SU-DHL-6 (cell line): Measurements from ENCODE around the gene HEYL.

Experiments used
- H2AFZ ChIP-seq: fragments of 200-600 bp; sonication (generic); 2 replicates; pipeline ENCODE4 v1.6.1; 2014; ENCODE audit warnings: low read depth, mild to moderate bottlenecking, moderate library complexity, mixed read lengths, antibody characterized with exemption, low read length; ENCODE audit not compliant: severe bottlenecking
- H3F3A ChIP-seq: fragments of 200-600 bp; shearing (Covaris generic); 2 replicates; pipeline ENCODE4 v1.6.0; 2016; ENCODE audit warnings: antibody characterized with exemption, mild to moderate bottlenecking; ENCODE audit not compliant: insufficient read depth
- H3K27ac ChIP-seq: fragments of 200-600 bp; sonication (generic); 2 replicates; pipeline ENCODE4 v1.5.1; 2016; ENCODE audit warnings: low read depth, mild to moderate bottlenecking, low read length, moderate library complexity, mixed read lengths
- H3K27me3 ChIP-seq: fragments of 200-600 bp; sonication (generic), shearing (Covaris generic); 2 replicates; pipeline ENCODE4 v1.6.0; 2014; ENCODE audit warnings: mild to moderate bottlenecking, low read length
- H3K36me3 ChIP-seq: fragments of 200-600 bp; sonication (generic); 2 replicates; pipeline ENCODE4 v1.6.1; 2014; ENCODE audit warnings: mild to moderate bottlenecking, low read length, mixed read lengths
- H3K4me2 ChIP-seq: fragments of 300-600, 200-600 bp; shearing (Covaris generic), sonication (generic); 2 replicates; pipeline ENCODE4 v1.6.0; 2014; ENCODE audit warnings: low read length, low read depth, mild to moderate bottlenecking; ENCODE audit not compliant: poor library complexity, severe bottlenecking
- H3K4me3 ChIP-seq: fragments of 200-600 bp; sonication (generic); 2 replicates; pipeline ENCODE4 v1.5.1; 2014; ENCODE audit warnings: antibody characterized with exemption, low read length, mild to moderate bottlenecking, mixed read lengths; ENCODE audit not compliant: insufficient read depth, poor library complexity, severe bottlenecking
- H3K79me2 ChIP-seq: fragments of 200-600 bp; sonication (generic); 2 replicates; pipeline ENCODE4 v1.6.1; 2014; ENCODE audit warnings: mild to moderate bottlenecking, low read length, moderate library complexity; ENCODE audit not compliant: insufficient read depth
- H3K9ac ChIP-seq: fragments of 200-600 bp; sonication (generic); 2 replicates; pipeline ENCODE4 v1.7.0; 2014; ENCODE audit warnings: mild to moderate bottlenecking, low read length
- H3K9me2 ChIP-seq: fragments of 200-600 bp; sonication (generic); replicated peaks from 2 replicates; pipeline ENCODE4 v1.6.1; 2014; ENCODE audit warnings: low read length; ENCODE audit not compliant: insufficient read depth
- H3K9me3 ChIP-seq: fragments of 200-600 bp; sonication (generic); 2 replicates; pipeline ENCODE4 v1.6.1; 2014; ENCODE audit warnings: low read length, mixed read lengths; ENCODE audit not compliant: insufficient read depth
- H4K20me1 ChIP-seq: fragments of 200-600 bp; sonication (generic); 2 replicates; pipeline ENCODE4 v1.6.1; 2014; ENCODE audit warnings: low read depth, mild to moderate bottlenecking, antibody characterized with exemption, low read length, moderate library complexity, mixed read lengths
- EZH2phosphoT487 ChIP-seq: fragments of 200-600 bp; sonication (generic), shearing (Covaris generic); conservative IDR thresholded peaks from 2 replicates; pipeline ENCODE4 v1.6.1; 2018; ENCODE audit warnings: mild to moderate bottlenecking, antibody characterized with exemption, low read length, moderate library complexity, mixed read lengths
- TF ChIP-seq, protein P1 (sequence below): fragments of 200-600 bp; sonication (generic); IDR thresholded peaks from one replicate; pipeline ENCODE4 v1.5.1; 2017; ENCODE audit warnings: antibody characterized with exemption, mild to moderate bottlenecking, low read length, moderate library complexity; ENCODE audit not compliant: insufficient read depth, poor library complexity, severe bottlenecking

The HEYL gene

DNA sequence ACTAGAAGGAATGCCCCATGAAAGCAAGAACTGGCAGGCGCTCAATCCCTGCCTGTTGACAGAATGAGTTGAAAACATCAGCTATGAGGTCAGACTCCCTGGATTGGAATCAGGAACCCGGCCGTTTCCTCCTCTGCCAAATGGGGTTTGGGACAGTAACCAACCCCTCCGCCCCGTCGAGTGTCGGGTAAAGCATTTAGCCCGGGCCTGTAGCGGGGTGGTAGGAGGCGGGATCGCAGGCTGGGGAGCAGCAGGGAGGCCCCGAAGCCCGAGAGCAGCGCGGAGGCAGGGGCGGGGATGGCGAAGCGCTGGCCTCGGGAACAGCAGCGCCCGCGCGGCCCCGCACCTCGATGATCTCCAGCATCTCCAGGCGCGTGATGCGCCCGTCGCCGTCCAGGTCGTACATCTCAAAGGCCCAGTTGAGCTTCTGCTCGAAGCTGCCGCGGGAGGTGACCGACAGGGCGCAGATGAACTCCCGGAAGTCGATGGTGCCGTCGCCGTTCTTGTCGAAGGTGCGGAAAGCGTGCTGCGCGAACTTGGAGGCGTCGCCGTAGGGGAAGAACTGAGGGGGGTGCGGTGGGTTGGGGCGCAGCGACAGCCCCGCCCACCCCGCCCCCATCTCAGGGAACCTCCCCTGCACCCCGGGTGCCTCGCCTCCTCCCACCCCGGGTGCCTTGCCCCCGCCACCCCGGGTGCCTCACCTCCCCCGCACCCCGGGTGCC is 44.3 kb upstream of the HEYL start:
- H3K4me2 ChIP-seq = no peak overlapping the region
- no peaks in the 10 kb centered on the region for H3K9me3 ChIP-seq
- H3F3A ChIP-seq = no peaks in the 10 kb centered on the region
- H4K20me1 ChIP-seq = no peaks in the 10 kb centered on the region
- no peak overlapping the region for H3K9ac ChIP-seq
- TF ChIP-seq EZH2phosphoT487 = no peak
- TF ChIP-seq, protein P1, sequence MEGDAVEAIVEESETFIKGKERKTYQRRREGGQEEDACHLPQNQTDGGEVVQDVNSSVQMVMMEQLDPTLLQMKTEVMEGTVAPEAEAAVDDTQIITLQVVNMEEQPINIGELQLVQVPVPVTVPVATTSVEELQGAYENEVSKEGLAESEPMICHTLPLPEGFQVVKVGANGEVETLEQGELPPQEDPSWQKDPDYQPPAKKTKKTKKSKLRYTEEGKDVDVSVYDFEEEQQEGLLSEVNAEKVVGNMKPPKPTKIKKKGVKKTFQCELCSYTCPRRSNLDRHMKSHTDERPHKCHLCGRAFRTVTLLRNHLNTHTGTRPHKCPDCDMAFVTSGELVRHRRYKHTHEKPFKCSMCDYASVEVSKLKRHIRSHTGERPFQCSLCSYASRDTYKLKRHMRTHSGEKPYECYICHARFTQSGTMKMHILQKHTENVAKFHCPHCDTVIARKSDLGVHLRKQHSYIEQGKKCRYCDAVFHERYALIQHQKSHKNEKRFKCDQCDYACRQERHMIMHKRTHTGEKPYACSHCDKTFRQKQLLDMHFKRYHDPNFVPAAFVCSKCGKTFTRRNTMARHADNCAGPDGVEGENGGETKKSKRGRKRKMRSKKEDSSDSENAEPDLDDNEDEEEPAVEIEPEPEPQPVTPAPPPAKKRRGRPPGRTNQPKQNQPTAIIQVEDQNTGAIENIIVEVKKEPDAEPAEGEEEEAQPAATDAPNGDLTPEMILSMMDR = no peak
- no peaks in the 10 kb centered on the region for H3K27me3 ChIP-seq
- no peaks in the 10 kb centered on the region for H3K36me3 ChIP-seq
- no peaks in the 10 kb centered on the region for H3K79me2 ChIP-seq
- no peak overlapping the region for H2AFZ ChIP-seq
- no peaks in the 10 kb centered on the region for H3K9me2 ChIP-seq
- H3K4me3 ChIP-seq = no peak overlapping the region
- no peak overlapping the region for H3K27ac ChIP-seq

DNA sequence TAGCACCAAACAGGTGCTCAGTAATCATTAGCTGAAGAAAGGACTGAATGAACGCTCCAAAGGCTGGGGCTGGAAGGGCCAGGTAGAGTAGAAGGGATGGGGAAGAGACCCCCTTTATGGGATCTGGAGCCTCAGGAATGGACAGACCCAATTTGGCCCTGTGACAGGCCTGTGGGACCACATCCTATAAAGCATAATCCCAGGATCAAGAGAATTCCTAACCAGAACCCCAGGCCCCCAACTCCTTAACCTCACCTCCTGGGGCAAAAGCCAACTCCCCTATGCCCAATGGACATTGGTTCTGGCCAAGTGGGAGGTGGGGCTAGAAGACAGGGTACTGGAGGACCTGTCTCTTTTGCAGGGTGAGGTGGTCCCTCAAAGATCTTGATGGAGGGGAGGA is 42.6 kb upstream of the HEYL start:
- Histone ChIP-seq H3K79me2 (no peaks in the 10 kb centered on the region), H3K9me3 (no peaks in the 10 kb centered on the region), H3K4me3 (no peak overlapping the region), H2AFZ (no peak overlapping the region), H3K36me3 (no peaks in the 10 kb centered on the region), H3K27ac (no peak overlapping the region), H3F3A (no peaks in the 10 kb centered on the region), H3K4me2 (no peak overlapping the region), H3K9me2 (no peaks in the 10 kb centered on the region), H3K27me3 (no peaks in the 10 kb centered on the region), H4K20me1 (no peaks in the 10 kb centered on the region), H3K9ac (no peak overlapping the region)
- TF ChIP-seq EZH2phosphoT487 = no peak
- TF ChIP-seq, protein P1 = no peak

DNA sequence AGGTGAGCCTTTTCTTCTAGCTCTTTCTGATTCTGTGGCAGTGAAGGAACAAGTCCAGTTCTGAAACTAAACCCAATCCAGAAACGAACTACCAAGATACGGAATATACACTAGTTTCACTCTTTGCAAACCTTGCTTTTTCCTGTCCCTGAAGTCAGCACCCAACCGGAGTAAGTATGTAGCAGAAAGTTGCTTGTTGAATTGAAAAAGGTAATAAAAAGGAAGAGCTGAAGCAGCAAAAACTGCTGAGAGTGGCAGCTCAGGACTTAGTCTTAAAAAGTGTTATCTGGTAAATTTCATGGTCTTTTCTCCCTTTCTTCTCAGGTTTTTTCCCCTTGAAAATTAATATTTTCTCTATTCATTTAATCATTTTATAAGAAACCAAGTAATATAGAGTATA is 41.9 kb upstream of the HEYL start:
- no peaks in the 10 kb centered on the region for H3K9me3 ChIP-seq
- no peak overlapping the region for H2AFZ ChIP-seq
- H3K27me3 ChIP-seq = no peaks in the 10 kb centered on the region
- H3K27ac ChIP-seq = no peak overlapping the region
- H3K36me3 ChIP-seq = no peaks in the 10 kb centered on the region
- no peaks in the 10 kb centered on the region for H3K79me2 ChIP-seq
- no peak overlapping the region for H3K4me2 ChIP-seq
- no peaks in the 10 kb centered on the region for H4K20me1 ChIP-seq
- H3K9me2 ChIP-seq = no peaks in the 10 kb centered on the region
- TF ChIP-seq, protein P1 = no peak
- TF ChIP-seq EZH2phosphoT487 = no peak
- no peak overlapping the region for H3K9ac ChIP-seq
- no peak overlapping the region for H3K4me3 ChIP-seq
- H3F3A ChIP-seq = no peaks in the 10 kb centered on the region
